Head of caudate nucleus (tissue), 42 donors: ENCODE measurements around the gene TRAF5.
"Not testable (repeated sequence)": the region's sequence is repeated elsewhere in the genome, so short reads cannot be mapped to it uniquely, and the experiment has no call there.

ENCODE experiments used
- DNase-seq, 42 donors: peaks; one replicate each; pipeline versions ENCODE4 v3.0.0 to v3.0.0-alpha.2; 2020 to 2021; ENCODE audit warnings: mixed read lengths in 7 of 42
- intact Hi-C: fragments of 100-400 bp; cut with DNase I; formaldehyde crosslinking; loops from one replicate; pipeline ENCODE4 v1.15.0; 2022

Gene TRAF5

DNA sequence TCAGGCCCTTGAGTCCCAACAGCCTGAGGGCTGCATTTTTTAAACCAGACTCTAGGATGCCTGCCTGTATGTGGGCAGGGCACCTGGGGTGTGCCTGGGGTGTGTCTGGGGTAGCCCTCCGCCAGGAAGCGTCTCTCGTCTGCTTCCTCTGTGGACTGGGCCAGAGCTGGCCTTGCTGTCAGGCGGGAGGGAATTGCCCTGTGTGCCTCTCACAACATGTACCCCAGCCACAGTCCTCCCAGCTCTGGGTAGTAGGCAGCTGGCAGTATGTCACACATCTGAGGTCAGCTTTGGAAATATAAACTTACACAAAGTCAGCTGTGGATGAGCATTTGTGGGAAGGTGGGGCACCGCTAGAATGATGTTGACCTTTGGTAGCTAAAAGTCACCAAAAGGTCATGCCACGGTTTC lies 13.0 kb downstream of the TRAF5 start:
- DNase-seq: no peak
- intact Hi-C loops: no loop called here

DNA sequence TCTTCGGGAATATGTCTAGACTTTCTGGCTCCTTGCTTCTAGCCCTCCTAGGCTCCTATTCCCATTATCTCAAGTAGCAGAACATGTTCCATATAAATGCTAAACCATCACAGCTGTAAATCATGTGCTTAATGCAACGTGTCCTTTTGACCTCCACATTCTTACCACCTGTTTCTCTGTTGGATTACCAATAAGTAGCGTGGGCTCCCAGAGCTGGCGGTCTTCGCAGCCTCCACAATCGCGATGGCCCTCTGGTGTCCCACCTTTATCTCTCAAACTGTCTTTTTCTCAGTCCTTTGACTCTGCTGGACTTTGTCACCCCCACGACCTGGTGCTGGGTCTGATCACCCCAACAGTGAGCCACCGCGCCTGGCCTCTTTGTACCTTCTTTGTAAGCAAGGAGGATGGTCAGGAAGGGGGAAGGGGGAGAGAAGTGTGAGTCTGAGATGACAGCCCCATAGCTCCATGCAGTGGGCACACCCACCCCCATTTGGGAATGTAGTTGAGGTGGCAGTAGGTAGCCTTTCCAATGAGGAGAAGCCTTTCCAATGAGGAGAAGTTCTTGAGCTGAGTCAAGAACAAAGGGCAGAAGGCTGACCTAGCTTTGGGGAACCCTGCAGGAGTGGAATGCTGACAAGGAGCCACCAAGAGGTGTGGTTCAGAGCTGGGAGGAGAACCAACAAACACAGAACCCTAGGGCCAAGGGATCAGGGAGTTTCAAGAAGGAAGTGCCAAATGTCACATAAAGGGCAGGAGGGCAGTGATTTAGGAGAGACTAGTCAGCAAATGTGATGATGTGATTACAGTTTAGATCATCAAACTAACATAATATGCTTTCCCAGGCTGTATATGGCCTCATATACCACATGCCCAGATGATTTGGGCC lies 14.2 kb downstream of the TRAF5 start:
- intact Hi-C loops: no loop called here
- DNase-seq: no peak

- no peak for DNase-seq
- intact Hi-C loops: no loop called here
Measured at GRCh38 chr1:211341999-211342398, 15.4 kb downstream of the TRAF5 start.

GRCh38 chr1:211343607-211344006 lies 17.0 kb downstream of the TRAF5 start:
- intact Hi-C loops: no loop called here

DNA sequence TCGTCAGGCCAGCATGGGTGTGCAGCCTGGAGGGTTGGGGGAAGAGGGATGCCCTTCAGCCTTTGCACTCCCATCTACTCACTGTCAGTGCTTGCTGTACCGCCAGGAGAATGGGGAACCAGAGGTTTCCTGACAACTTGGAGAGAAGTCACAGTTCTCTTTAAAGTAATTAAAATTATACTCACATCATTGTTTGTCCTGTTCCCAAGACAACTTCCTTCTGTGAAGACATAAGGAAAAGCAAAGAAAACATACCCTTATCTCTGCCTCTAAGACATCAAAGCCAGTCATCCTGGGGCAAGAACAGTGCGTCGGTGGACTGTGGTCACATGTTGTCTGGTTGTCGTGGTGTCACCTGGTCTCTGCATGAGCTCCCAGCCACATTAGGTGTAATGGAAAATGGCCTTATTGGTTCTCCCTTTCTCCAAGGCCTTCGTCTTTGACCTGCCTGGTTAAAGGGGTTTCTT lies 17.6 kb downstream of the TRAF5 start:
- DNase-seq: no peak

More at GRCh38 chr1:211343607-211344006, 17.0 kb downstream of the TRAF5 start:
- DNase-seq: no peak

DNA sequence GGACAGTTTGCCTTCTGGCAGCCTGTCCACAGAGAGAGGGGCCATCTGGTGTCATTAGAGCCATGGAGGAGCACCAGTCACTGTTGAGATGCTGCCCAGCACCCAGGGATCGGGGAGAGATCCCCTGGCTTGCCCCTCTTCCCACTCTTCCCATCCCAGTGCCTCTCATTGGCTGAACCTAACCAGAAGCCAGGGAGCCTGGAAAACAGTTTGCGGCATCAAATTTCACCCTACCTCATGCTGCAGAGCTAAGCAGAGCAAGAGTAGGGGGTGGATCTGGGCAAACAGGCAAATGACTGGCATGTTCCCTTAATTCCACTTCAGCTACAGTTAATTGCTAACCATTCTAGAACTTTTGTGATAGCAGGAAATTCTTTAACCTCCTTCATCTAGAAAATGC lies 19.1 kb downstream of the TRAF5 start:
- intact Hi-C loops: no loop called here

More for the DNA sequence above, 17.6 kb downstream of the TRAF5 start:
- intact Hi-C loops: no loop called here

DNA sequence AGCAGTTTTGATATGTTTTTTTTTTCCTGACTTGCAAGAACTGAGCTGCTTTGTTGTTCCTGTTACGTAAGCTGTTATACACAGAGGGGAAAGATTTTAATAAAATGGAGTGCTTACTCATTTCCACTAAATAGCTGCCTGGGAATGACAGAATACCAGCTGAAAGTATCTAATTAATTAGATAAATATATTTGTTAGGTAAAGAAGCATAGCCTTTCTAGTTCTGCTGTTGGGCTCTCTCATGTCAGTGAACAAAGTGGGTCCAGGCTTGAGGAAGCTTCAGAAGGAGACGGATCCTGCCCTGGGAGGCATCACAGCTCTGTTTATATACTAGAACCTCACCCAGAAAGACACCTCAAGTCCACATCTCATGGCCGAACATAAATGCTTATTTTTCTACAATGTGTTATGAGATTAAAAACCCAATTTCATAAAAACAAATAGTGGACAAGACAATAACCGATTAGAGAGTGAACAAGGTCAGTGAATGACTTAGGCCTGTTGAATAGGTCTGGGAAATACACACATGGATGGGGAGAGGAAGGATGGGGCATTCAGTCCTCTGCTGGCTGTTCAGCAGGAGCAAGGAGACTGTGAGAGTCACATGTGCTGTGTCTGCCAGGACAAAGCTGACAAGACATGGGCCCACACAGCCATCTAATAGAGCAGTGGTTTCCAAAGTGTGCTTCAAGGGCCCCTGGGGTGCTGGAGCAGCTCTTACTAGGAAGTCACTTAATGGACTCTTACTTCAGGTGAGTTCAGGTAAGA lies 20.6 kb downstream of the TRAF5 start:
- intact Hi-C loops: no loop called here
- no peak for DNase-seq

More for the DNA sequence above, 19.1 kb downstream of the TRAF5 start:
- no peak for DNase-seq

DNA sequence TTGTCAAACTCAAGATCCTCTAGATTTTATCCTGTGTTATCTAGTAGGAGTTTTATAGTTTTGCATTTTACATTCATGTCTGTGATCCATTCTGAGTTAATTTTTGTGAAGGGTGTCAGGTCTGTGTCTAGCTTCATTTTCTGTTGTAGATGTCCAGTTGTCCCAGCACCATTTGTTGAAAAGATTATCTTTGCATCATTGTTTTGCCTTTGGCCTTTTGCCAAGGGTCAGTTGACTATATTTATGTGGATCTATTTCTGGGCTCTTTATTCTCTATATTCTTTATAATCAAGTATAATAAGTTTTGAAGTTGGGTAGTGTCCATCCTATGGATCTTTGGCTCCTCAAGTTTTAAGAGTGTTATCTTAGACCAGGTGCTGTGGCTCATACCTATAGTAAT lies 21.9 kb downstream of the TRAF5 start:
- intact Hi-C loops: no loop called here

DNA sequence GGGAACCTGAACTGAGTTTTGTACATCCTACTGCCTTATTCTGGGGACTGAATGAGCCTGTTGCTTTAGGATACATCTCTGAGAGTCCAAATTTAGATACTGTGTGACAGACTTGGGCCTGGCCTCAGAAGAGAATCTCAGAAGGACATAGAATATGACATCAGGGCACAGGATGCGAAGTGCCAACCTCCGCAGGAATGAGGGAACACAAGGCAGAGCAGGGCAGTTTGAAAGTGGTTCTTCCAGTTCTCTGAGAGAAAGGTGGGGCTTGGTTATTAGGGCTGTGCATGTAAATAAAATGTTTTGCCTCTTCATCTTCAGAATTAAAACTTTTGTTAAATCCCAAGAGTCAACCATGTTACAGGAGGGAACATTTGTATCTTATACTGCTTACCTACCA lies 23.1 kb downstream of the TRAF5 start:
- intact Hi-C loops: no loop called here
- no peak for DNase-seq

More for the DNA sequence above, 21.9 kb downstream of the TRAF5 start:
- DNase-seq: no peak

- intact Hi-C loops: not testable (repeated sequence)
Measured at GRCh38 chr1:211352055-211352454, 25.4 kb downstream of the TRAF5 start.

GRCh38 chr1:211352465-211352864 lies 25.8 kb downstream of the TRAF5 start:
- DNase-seq: no peak
- intact Hi-C loops: no loop called here

More at GRCh38 chr1:211352055-211352454, 25.4 kb downstream of the TRAF5 start:
- not testable (repeated sequence) for DNase-seq

- intact Hi-C loops: no loop called here
Measured at GRCh38 chr1:211352985-211353515, 26.4 kb downstream of the TRAF5 start.

GRCh38 chr1:211353562-211354212 lies 27.1 kb downstream of the TRAF5 start:
- intact Hi-C loops: no loop called here
- no peak for DNase-seq

More at GRCh38 chr1:211352985-211353515, 26.4 kb downstream of the TRAF5 start:
- peak in 4 of 42 donors; percentile 19 to 64 (median 32) for DNase-seq

GRCh38 chr1:211355873-211356272 lies 29.2 kb downstream of the TRAF5 start:
- intact Hi-C loops: no loop called here
- no peak for DNase-seq

- DNase-seq: peak in 37 of 42 donors; percentile 7 to 79 (median 41)
- intact Hi-C loops: no loop called here
Measured at GRCh38 chr1:211356723-211357407, 30.2 kb downstream of the TRAF5 start.

GRCh38 chr1:211358685-211359084 lies 32.1 kb downstream of the TRAF5 start:
- intact Hi-C loops: no loop called here
- no peak for DNase-seq

GRCh38 chr1:211359876-211360275 lies 33.2 kb downstream of the TRAF5 start:
- intact Hi-C loops: no loop called here
- DNase-seq: no peak

- no peak for DNase-seq
- intact Hi-C loops: no loop called here
Measured at GRCh38 chr1:211361202-211361601, 34.6 kb downstream of the TRAF5 start.

- intact Hi-C loops: no loop called here
- no peak for DNase-seq
Measured at GRCh38 chr1:211369640-211370039, 43.0 kb downstream of the TRAF5 start.
